AG04449 (cell line): ENCODE results near the gene TMEM150C.

Experiments
- CTCF ChIA-PET: fragments of 350-600 bp; formaldehyde crosslinking; extraction: SDS; loops from one replicate; lab custom pipeline; 2021; ENCODE audit warnings: antibody characterized with exemption; lab: Yijun Ruan, JAX
- POLR2A ChIA-PET: fragments of 400-600, 350-600 bp; formaldehyde crosslinking; extraction: SDS; loops from one replicate; lab custom pipeline; 2020; ENCODE audit warnings: antibody characterized with exemption, inconsistent platforms; lab: Yijun Ruan, JAX
- DNase-seq: peaks from one replicate; pipeline ENCODE4 v3.0.0-alpha.2; 2010; ENCODE audit warnings: low read depth, low spot score
- H3K4me3 ChIP-seq: 2 replicates; pipeline ENCODE4 v1.5.1; 2011; ENCODE audit warnings: low read depth, mild to moderate bottlenecking, control low read depth, low read length
- TF ChIP-seq, protein P1 (sequence below): IDR thresholded peaks from one replicate; pipeline ENCODE4 v1.5.1; 2011; ENCODE audit warnings: mild to moderate bottlenecking, moderate library complexity, low read length, control low read depth, inconsistent platforms; ENCODE audit not compliant: insufficient read depth; ENCODE audit errors: missing control alignments

The TMEM150C gene

DNA sequence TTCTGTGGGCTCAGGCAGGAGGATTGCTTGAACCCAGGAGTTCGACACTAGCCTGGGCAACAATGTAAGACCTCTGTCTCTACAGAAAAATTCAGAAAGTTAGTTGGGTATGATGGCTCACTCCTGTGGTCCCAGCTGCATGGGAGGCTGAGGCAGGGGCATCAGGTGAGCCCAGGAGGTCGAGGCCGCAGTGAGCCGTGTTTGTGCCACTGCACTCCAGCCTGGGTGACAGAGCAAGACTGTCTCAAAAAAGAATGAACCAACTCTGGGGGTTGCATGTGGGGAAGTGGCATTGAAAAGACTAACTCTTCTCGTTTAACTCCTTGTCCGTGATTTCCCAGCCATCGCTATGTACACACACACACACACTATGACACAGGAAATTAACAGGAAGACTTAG is 104.5 kb downstream of the TMEM150C start:
- ChIA-PET POLR2A (no interaction called here), CTCF (interaction anchor here (10.9 kb wide), 1 partner anchor 283 kb away, joined by 168 read pairs; no protein-coding TSS in a partner anchor)
- DNase-seq: no peak

DNA sequence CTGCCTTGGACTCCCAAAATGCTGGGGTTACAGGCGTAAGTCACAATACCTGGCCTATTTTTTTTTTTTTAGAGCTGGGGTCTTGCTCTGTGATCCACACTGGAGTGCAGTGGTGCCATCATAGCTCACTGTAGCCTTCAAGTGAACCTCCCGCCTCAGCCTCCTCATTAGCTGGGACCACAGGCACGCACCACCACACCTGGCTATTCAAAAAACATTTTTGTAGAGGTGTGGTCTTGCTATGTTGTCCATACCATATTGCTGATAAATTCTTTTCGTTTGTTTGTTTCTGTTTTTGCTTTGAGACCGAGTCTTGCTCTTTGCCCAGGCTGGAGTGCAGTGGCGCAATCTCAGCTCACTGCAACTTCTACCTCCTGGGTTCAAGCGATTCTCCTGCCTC is 109.8 kb downstream of the TMEM150C start:
- TF ChIP-seq, protein P1, sequence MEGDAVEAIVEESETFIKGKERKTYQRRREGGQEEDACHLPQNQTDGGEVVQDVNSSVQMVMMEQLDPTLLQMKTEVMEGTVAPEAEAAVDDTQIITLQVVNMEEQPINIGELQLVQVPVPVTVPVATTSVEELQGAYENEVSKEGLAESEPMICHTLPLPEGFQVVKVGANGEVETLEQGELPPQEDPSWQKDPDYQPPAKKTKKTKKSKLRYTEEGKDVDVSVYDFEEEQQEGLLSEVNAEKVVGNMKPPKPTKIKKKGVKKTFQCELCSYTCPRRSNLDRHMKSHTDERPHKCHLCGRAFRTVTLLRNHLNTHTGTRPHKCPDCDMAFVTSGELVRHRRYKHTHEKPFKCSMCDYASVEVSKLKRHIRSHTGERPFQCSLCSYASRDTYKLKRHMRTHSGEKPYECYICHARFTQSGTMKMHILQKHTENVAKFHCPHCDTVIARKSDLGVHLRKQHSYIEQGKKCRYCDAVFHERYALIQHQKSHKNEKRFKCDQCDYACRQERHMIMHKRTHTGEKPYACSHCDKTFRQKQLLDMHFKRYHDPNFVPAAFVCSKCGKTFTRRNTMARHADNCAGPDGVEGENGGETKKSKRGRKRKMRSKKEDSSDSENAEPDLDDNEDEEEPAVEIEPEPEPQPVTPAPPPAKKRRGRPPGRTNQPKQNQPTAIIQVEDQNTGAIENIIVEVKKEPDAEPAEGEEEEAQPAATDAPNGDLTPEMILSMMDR: no peak
- POLR2A ChIA-PET: no interaction called here
- DNase-seq: no peak
- no peak overlapping the region for H3K4me3 ChIP-seq
- CTCF ChIA-PET: interaction anchor here (1.7 to 4.6 kb wide), 4 partner anchors 10 to 287 kb away, joined by 4 to 30 read pairs (median 7); no protein-coding TSS in a partner anchor

More for the DNA sequence above, 104.5 kb downstream of the TMEM150C start:
- TF ChIP-seq, protein P1: no peak
- H3K4me3 ChIP-seq: no peak overlapping the region

DNA sequence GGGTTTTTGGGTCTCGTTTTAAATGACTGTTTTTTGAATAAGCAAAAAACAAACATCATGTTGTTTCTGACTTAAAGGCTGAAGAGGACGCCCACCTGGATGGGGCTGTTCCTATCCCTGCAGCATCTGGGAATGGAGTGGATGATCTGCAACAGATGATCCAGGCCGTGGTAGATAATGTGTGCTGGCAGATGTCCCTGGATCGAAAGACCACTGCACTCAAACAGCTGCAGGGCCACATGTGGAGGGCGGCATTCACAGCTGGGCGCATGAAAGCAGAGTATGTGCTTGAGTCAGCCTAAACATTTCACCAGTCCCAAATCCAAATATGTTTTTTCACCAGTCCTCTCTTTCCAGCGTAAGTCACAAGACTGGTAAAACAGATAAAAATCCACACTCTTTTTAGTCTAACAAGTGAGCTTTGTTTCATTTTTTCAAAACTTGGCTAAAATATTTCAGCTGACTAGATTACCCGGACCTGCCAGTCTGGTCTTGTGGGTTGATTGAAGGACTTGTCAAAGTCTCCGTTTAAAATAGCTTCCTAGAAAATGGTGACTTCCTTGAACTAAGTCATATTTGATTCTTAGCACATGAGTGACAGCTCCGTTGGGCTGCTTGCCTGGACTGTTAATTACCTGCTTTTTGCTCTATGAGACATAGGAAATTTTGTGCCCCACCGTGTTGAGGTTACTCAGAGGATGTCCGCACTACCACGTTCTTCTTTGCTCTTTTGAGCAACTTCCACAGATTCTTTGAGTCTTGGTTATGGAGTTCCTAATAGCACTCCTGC is 110.6 kb downstream of the TMEM150C start:
- TF ChIP-seq, protein P1: no peak
- ChIA-PET CTCF (interaction anchor here (1.4 to 4.6 kb wide), 3 partner anchors 10 to 288 kb away, joined by 3 to 30 read pairs (median 9); no protein-coding TSS in a partner anchor), POLR2A (interaction anchor here (0.8 kb wide), 1 partner anchor 22 kb away, joined by 3 read pairs; no protein-coding TSS in a partner anchor)
- no peak overlapping the region for H3K4me3 ChIP-seq
- no peak for DNase-seq

DNA sequence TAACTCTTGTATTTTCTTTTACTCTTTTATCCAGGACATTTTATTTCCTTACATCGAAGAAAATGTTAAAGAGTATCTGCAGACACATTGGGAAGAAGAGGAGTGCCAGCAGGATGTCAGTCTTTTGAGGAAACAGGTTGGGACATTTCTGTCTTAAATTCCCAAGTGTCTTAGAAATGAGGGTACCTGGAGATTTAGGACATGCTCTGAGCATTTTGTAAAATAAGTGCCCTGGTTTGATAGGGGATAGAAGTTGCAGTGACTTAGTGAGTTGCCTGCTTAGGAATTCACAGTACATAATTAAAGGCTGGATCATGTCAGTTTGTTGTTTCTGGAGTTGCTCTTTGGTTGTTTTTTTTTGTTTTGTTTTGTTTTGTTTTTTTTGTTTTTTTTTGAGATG is 113.9 kb downstream of the TMEM150C start:
- ChIA-PET POLR2A (no interaction called here), CTCF (interaction anchor here (0.7 to 1.5 kb wide), 3 partner anchors 12 to 293 kb away, joined by 3 read pairs; no protein-coding TSS in a partner anchor)

DNA sequence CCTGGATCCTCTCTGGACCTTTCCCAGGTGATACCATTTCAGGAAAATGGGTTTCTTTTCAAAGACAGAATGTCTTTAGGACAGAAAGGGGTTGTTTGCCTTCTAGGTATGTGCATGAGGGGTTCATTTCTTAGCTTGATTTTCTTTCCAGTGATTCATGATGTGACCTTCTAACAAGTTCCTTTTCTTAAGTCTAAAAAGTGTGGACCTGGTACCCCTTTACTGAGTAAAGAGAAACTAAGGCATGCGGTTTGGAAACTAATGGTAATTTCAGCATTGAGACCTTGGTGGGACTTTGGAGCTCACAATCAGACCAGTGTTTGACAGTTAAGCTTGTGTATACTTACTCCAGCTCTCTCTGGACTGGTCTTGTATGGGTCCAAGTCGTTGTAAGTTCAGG is 122.7 kb downstream of the TMEM150C start:
- no peak overlapping the region for H3K4me3 ChIP-seq
- ChIA-PET POLR2A (interaction anchor here (1.1 kb wide), 1 partner anchor 10 kb away, joined by 5 read pairs; no protein-coding TSS in a partner anchor), CTCF (interaction anchor here (1.6 to 3.1 kb wide), 3 partner anchors 10 to 78 kb away, joined by 4 to 19 read pairs (median 6); partner anchors contain the start of gene HNRNPDL)
- no peak for DNase-seq
- TF ChIP-seq, protein P1: no peak

More for the DNA sequence above, 113.9 kb downstream of the TMEM150C start:
- DNase-seq: no peak
- H3K4me3 ChIP-seq: no peak overlapping the region
- TF ChIP-seq, protein P1: no peak

DNA sequence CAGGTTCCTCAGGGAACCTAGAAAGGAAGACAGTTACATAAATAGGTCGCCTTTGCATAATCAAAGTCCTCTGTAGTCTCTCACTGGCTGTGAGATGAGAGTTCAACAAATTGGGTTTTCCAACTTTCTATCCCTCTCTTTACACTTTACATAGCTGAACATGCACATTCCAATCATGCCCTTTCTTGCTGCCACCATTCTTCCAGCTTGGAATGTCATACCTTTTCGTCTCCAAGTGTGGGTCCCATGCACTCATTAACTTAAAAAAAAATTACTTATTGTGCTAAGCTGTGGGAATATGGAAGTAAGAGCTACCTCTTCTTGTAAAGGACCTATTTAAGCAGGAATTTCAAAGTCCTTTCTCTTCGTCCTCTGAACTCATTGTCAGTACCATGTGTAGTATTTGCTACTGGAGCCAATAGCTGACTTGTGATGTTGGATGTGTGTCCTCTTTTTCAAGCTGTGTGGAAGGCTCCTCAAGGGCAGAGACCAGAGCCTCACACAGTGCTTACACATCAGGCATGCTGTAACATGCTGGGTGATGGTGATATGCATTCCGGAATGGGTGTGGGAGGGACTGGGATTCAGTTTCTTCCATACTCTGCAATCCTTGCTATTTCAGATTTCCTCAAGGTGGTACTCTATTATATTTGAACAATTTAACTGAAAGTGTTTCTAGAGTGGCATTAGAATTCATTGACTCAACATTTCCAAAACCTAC is 124.3 kb downstream of the TMEM150C start:
- ChIA-PET CTCF (interaction anchor here (1.2 to 2.3 kb wide), 3 partner anchors 8 to 25 kb away, joined by 5 to 6 read pairs (median 5); no protein-coding TSS in a partner anchor), POLR2A (interaction anchor here (1.3 kb wide), 1 partner anchor 8 kb away, joined by 5 read pairs; no protein-coding TSS in a partner anchor)

More for the DNA sequence above, 124.3 kb downstream of the TMEM150C start:
- TF ChIP-seq, protein P1: no peak
- no peak for DNase-seq
- no peak overlapping the region for H3K4me3 ChIP-seq
